Fibroblast of lung (primary cell): ENCODE results near the gene MROH8. TPM values are rescaled to one million over a fixed set of nuclear protein-coding genes. Genes with fewer than 3 reads are reported as not detected.

Experiments used
- DNase-seq, 2 donors: peaks; one replicate each; pipeline versions ENCODE4 v3.0.0 to v3.0.0-alpha.2; 2010; ENCODE audit warnings: low read depth in 2 of 2
- H2AFZ ChIP-seq: 2 replicates; pipeline ENCODE4 v1.5.1; 2012; ENCODE audit warnings: low read length, control low read depth, inconsistent platforms
- H3K27ac ChIP-seq: 2 replicates; pipeline ENCODE4 v1.5.1; 2011; ENCODE audit warnings: low read length, control low read depth; ENCODE audit not compliant: insufficient read depth
- H3K27me3 ChIP-seq: 2 replicates; pipeline ENCODE4 v1.5.1; 2011; ENCODE audit warnings: mild to moderate bottlenecking, low read length; ENCODE audit not compliant: control insufficient read depth, insufficient read depth
- H3K36me3 ChIP-seq: 2 replicates; pipeline ENCODE4 v1.5.1; 2011; ENCODE audit warnings: low read length; ENCODE audit not compliant: control insufficient read depth, insufficient read depth
- H3K4me1 ChIP-seq: 2 replicates; pipeline ENCODE4 v1.5.1; 2011; ENCODE audit warnings: low read length; ENCODE audit not compliant: control insufficient read depth, insufficient read depth; ENCODE audit errors: extremely low read depth
- H3K4me2 ChIP-seq: 2 replicates; pipeline ENCODE4 v1.5.1; 2011; ENCODE audit warnings: low read length, control low read depth; ENCODE audit not compliant: insufficient read depth; ENCODE audit errors: extremely low read depth
- H3K4me3 ChIP-seq, 4 experiments: fragments of 200-600 bp in 1 of 4; sonication (generic) in 1 of 4; replicated peaks in 1 of 4; 2 replicates each; pipeline ENCODE4 v1.5.1; 2011 to 2016; ENCODE audit warnings: low read length in 4 of 4, low read depth in 3 of 4, mild to moderate bottlenecking in 3 of 4, control low read depth in 2 of 4, inconsistent platforms in 1 of 4, mixed read lengths in 1 of 4; ENCODE audit not compliant: insufficient read depth in 1 of 4; ENCODE audit errors: control extremely low read depth in 1 of 4
- H3K79me2 ChIP-seq: 2 replicates; pipeline ENCODE4 v1.5.1; 2012; ENCODE audit warnings: mild to moderate bottlenecking, low read length, inconsistent platforms; ENCODE audit not compliant: control insufficient read depth, insufficient read depth
- H3K9ac ChIP-seq: 2 replicates; pipeline ENCODE4 v1.5.1; 2011; ENCODE audit warnings: mild to moderate bottlenecking, low read length, control low read depth; ENCODE audit not compliant: insufficient read depth
- H3K9me3 ChIP-seq: 2 replicates; pipeline ENCODE4 v1.5.1; 2012; ENCODE audit warnings: low read depth, low read length; ENCODE audit not compliant: control insufficient read depth, insufficient read depth
- H4K20me1 ChIP-seq: 2 replicates; pipeline ENCODE4 v1.5.1; 2011; ENCODE audit warnings: low read length; ENCODE audit not compliant: control insufficient read depth, insufficient read depth; ENCODE audit errors: extremely low read depth
- EZH2 ChIP-seq: IDR thresholded peaks from 2 replicates; pipeline ENCODE4 v1.5.1; 2012; ENCODE audit warnings: low read length, control low read depth, mild to moderate bottlenecking; ENCODE audit errors: missing control alignments
- polyA plus RNA-seq, 2 donors: library from polyadenylated mRNA; depleted of rRNA in 1 of 2; stranded (reverse) in 1 of 2; unstranded in 1 of 2; fragments of >200 nt; gene quantifications; 2 replicates each; pipeline ENCODE4 v1.2.1, GENCODE V29; 2011 to 2012; ENCODE audit warnings: missing spikeins in 1 of 2
- total RNA-seq: library from RNA; depleted of rRNA; stranded (reverse); fragments of >200 nt; gene quantifications from 2 replicates; pipeline ENCODE4 v1.2.1, GENCODE V29; 2014
- TF ChIP-seq, protein P1 (sequence below), 2 donors: IDR thresholded peaks in 1 of 2; conservative IDR thresholded peaks in 1 of 2; 1 replicate in 1 of 2; 2 replicates in 1 of 2; pipeline ENCODE4 v1.5.1; 2011 to 2012; ENCODE audit warnings: low read length in 2 of 2, control low read depth in 1 of 2, inconsistent platforms in 1 of 2, low read depth in 1 of 2, mild to moderate bottlenecking in 1 of 2

MROH8 gene
- total and polyA plus RNA-seq, 2 donors (not counting 1 experiment from before 2014, with no cell fraction given) = 1.2 to 2.9 TPM

GRCh38 chr20:37218976-37219375, 39.6 kb upstream of the MROH8 start:
- Histone ChIP-seq H3K27ac (no peak overlapping the region), H4K20me1 (no peaks in the 10 kb centered on the region), H3K79me2 (no peaks in the 10 kb centered on the region), H3K4me1 (peaks cover 2% of the 10 kb centered on the region), H3K4me3 (no peak overlapping the region), H3K36me3 (peaks cover 6% of the 10 kb centered on the region), H3K9me3 (no peaks in the 10 kb centered on the region), H2AFZ (no peak overlapping the region), H3K9ac (no peak overlapping the region), H3K4me2 (no peak overlapping the region), H3K27me3 (no peaks in the 10 kb centered on the region)
- no peak for TF ChIP-seq EZH2
- TF ChIP-seq, protein P1, sequence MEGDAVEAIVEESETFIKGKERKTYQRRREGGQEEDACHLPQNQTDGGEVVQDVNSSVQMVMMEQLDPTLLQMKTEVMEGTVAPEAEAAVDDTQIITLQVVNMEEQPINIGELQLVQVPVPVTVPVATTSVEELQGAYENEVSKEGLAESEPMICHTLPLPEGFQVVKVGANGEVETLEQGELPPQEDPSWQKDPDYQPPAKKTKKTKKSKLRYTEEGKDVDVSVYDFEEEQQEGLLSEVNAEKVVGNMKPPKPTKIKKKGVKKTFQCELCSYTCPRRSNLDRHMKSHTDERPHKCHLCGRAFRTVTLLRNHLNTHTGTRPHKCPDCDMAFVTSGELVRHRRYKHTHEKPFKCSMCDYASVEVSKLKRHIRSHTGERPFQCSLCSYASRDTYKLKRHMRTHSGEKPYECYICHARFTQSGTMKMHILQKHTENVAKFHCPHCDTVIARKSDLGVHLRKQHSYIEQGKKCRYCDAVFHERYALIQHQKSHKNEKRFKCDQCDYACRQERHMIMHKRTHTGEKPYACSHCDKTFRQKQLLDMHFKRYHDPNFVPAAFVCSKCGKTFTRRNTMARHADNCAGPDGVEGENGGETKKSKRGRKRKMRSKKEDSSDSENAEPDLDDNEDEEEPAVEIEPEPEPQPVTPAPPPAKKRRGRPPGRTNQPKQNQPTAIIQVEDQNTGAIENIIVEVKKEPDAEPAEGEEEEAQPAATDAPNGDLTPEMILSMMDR (conservative IDR thresholded peaks at IDR 0.05 in 1 of 2, IDR thresholded peaks at IDR 0.05 in 1 of 2; ENCODE audit: low read depth in 1 of 2, low read length in 2 of 2) = no peak
- DNase-seq = no peak

DNA sequence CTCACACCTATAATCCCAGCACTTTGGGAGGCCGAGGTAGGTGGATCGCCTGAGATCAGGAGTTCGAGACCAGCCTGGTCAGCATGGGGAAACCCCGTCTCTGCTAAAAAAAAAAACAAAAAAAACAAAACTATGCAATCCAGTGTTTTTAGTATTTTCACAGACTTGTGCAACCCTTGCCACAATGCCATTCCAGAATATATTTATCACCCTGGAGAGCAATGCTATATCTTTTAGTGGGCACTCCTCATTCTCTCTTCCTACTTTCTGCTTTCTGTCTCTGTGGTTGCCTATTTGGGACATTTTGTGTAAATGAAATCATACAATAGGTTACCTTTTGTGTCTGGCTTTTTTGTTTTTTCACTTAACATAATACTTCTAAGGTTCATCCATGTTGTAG, 39.1 kb upstream of the MROH8 start:
- peaks cover 4% of the 10 kb centered on the region for H3K36me3 ChIP-seq
- no peak for DNase-seq
- H3K79me2 ChIP-seq = no peaks in the 10 kb centered on the region
- H3K9me3 ChIP-seq = no peaks in the 10 kb centered on the region
- H3K4me3 ChIP-seq = no peak overlapping the region
- H3K27ac ChIP-seq = no peak overlapping the region
- H3K9ac ChIP-seq = no peak overlapping the region
- H3K4me1 ChIP-seq = peaks cover 2% of the 10 kb centered on the region
- no peak overlapping the region for H3K4me2 ChIP-seq
- H4K20me1 ChIP-seq = no peaks in the 10 kb centered on the region
- H2AFZ ChIP-seq = no peak overlapping the region
- no peaks in the 10 kb centered on the region for H3K27me3 ChIP-seq
- TF ChIP-seq EZH2 = no peak
- TF ChIP-seq, protein P1 (conservative IDR thresholded peaks at IDR 0.05 in 1 of 2, IDR thresholded peaks at IDR 0.05 in 1 of 2; ENCODE audit: low read depth in 1 of 2, low read length in 2 of 2) = no peak

- no peaks in the 10 kb centered on the region for H4K20me1 ChIP-seq
- no peaks in the 10 kb centered on the region for H3K4me1 ChIP-seq
- H3K4me3 ChIP-seq = no peak overlapping the region
- H3K27me3 ChIP-seq = no peaks in the 10 kb centered on the region
- TF ChIP-seq EZH2 = no peak
- TF ChIP-seq, protein P1 (conservative IDR thresholded peaks at IDR 0.05 in 1 of 2, IDR thresholded peaks at IDR 0.05 in 1 of 2; ENCODE audit: low read depth in 1 of 2, low read length in 2 of 2) = no peak
- no peak overlapping the region for H3K4me2 ChIP-seq
- no peaks in the 10 kb centered on the region for H3K79me2 ChIP-seq
- no peak overlapping the region for H3K9ac ChIP-seq
- H3K9me3 ChIP-seq = no peaks in the 10 kb centered on the region
- H2AFZ ChIP-seq = no peak overlapping the region
- no peak overlapping the region for H3K27ac ChIP-seq
- no peaks in the 10 kb centered on the region for H3K36me3 ChIP-seq
- no peak for DNase-seq
Measured at GRCh38 chr20:37209661-37210314, 30.4 kb upstream of the MROH8 start.
